Muscle layer of colon (tissue), 2 donors: ENCODE measurements around the gene MFAP4.

Experiments used
- H3K27ac ChIP-seq: one replicate; pipeline ENCODE4 v1.7.0; 2013; ENCODE audit warnings: low read depth, mild to moderate bottlenecking, low read length, moderate library complexity
- H3K27me3 ChIP-seq, 2 donors: one replicate each; pipeline ENCODE4 v1.7.0; 2013; ENCODE audit warnings: low read length in 2 of 2, mild to moderate bottlenecking in 2 of 2; ENCODE audit not compliant: insufficient read depth in 2 of 2, control insufficient read depth in 1 of 2
- H3K36me3 ChIP-seq: one replicate; pipeline ENCODE4 v1.7.0; 2013; ENCODE audit warnings: mild to moderate bottlenecking, low read length; ENCODE audit not compliant: insufficient read depth
- H3K4me1 ChIP-seq: one replicate; pipeline ENCODE4 v1.7.0; 2013; ENCODE audit warnings: mild to moderate bottlenecking, low read length; ENCODE audit not compliant: insufficient read depth
- H3K4me3 ChIP-seq, 2 donors: one replicate each; pipeline ENCODE4 v1.7.0; 2013; ENCODE audit warnings: low read length in 2 of 2, low read depth in 1 of 2, mild to moderate bottlenecking in 1 of 2, moderate library complexity in 1 of 2
- H3K9ac ChIP-seq: one replicate; pipeline ENCODE4 v1.7.0; 2013; ENCODE audit warnings: low read length
- H3K9me3 ChIP-seq: one replicate; pipeline ENCODE4 v1.7.0; 2013; ENCODE audit warnings: mild to moderate bottlenecking, low read length
- donor health status: abdominal sarcoma.
- donor health status: Adenocarcinoma of cecum.

MFAP4 gene

DNA sequence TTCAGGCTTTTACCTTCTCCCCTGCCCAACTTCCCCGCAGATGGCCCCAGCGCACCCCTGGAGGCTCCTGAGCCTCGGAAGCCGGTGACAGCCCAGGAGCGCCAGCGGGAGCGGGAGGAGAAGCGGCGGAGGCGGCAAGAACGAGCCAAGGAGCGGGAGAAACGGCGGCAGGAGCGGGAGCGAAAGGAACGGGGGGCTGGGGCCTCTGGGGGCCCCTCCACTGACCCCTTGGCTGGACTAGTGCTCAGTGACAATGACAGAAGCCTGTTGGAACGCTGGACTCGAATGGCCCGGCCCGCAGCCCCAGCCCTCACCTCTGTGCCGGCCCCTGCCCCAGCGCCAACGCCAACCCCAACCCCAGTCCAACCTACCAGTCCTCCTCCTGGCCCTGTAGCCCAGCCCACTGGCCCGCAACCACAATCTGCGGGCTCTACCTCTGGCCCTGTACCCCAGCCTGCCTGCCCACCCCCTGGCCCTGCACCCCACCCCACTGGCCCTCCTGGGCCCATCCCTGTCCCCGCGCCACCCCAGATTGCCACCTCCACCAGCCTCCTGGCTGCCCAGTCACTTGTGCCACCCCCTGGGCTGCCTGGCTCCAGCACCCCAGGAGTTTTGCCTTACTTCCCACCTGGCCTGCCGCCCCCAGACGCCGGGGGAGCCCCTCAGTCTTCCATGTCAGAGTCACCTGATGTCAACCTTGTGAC, 5.1 kb downstream of the MFAP4 start:
- Histone ChIP-seq H3K4me1 (peaks cover 65% of the 10 kb centered on the region), H3K4me3 (no peak overlapping the region), H3K27ac (peak overlapping the region; percentile 63), H3K27me3 (no peaks in the 10 kb centered on the region), H3K36me3 (peaks cover 42% of the 10 kb centered on the region), H3K9me3 (no peaks in the 10 kb centered on the region), H3K9ac (no peak overlapping the region)

DNA sequence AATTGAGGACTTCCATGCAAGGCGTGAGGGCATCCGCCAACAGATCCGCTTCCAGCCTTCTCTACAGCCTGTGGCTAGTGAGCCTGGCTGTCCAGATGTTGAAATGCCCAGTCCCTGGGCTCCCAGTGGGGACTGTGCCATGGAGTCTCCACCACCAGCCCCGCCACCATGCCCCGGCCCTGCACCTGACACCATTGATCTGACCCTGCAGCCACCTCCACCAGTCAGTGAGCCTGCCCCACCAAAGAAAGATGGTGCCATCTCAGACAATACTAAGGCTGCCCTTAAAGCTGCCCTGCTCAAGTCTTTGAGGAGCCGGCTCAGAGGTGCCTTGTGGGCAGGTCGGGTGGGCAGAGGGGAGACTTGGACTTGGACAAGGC, 5.6 kb downstream of the MFAP4 start:
- H3K36me3 ChIP-seq: peaks cover 42% of the 10 kb centered on the region
- no peak overlapping the region for H3K9ac ChIP-seq
- no peaks in the 10 kb centered on the region for H3K9me3 ChIP-seq
- no peaks in the 10 kb centered on the region for H3K27me3 ChIP-seq
- H3K27ac ChIP-seq: no peak overlapping the region
- H3K4me3 ChIP-seq: no peak overlapping the region
- H3K4me1 ChIP-seq: peaks cover 64% of the 10 kb centered on the region

DNA sequence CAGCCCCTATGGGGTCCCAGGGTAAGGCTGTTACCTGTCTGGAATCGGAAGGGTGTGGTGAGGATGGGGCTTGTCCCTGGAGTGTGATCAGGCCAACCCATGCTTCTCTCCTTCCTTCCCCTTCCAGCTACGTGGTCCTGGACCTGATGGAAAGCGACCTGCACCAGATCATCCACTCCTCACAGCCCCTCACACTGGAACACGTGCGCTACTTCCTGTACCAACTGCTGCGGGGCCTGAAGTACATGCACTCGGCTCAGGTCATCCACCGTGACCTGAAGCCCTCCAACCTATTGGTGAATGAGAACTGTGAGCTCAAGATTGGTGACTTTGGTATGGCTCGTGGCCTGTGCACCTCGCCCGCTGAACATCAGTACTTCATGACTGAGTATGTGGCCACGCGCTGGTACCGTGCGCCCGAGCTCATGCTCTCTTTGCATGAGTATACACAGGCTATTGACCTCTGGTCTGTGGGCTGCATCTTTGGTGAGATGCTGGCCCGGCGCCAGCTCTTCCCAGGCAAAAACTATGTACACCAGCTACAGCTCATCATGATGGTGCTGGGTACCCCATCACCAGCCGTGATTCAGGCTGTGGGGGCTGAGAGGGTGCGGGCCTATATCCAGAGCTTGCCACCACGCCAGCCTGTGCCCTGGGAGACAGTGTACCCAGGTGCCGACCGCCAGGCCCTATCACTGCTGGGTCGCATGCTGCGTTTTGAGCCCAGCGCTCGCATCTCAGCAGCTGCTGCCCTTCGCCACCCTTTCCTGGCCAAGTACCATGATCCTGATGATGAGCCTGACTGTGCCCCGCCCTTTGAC, 6.3 kb downstream of the MFAP4 start:
- Histone ChIP-seq H3K4me1 (peaks cover 58% of the 10 kb centered on the region), H3K27me3 (no peaks in the 10 kb centered on the region), H3K9ac (no peak overlapping the region), H3K27ac (no peak overlapping the region), H3K36me3 (peaks cover 42% of the 10 kb centered on the region), H3K9me3 (no peaks in the 10 kb centered on the region), H3K4me3 (no peak overlapping the region)

DNA sequence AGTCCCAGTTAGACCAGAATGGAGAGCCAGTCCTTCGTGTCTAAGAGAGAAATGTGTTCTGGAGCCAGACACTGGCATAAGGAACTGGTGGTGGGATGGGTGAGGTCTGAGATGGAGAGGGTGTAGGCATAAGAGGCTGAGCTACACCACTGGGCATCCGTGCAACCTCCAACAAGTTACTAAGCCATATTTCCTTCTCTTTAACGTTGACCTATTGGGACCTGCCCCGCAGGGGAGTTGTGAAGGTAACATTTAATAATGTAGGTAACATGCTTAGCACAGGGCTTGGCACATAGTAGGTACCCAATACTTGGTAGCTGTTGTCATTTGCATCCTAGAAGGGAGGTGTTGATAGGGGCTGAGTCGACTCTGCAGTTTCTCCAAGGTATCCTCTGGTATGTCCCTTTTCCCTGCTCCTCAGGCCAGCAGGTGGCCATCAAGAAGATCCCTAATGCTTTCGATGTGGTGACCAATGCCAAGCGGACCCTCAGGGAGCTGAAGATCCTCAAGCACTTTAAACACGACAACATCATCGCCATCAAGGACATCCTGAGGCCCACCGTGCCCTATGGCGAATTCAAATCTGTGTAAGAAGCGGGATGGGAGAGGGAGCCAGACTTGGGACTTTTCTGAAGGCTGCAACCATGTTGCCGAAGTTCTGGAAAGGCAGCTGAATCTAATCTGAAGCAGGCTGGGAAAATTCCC, 7.5 kb downstream of the MFAP4 start:
- Histone ChIP-seq H3K4me3 (peak overlapping the region; percentile 64 to 69), H3K27ac (peak overlapping the region; percentile 87), H3K4me1 (peaks cover 47% of the 10 kb centered on the region), H3K9ac (peak overlapping the region; percentile 73), H3K9me3 (no peaks in the 10 kb centered on the region), H3K27me3 (no peaks in the 10 kb centered on the region), H3K36me3 (peaks cover 42% of the 10 kb centered on the region)

DNA sequence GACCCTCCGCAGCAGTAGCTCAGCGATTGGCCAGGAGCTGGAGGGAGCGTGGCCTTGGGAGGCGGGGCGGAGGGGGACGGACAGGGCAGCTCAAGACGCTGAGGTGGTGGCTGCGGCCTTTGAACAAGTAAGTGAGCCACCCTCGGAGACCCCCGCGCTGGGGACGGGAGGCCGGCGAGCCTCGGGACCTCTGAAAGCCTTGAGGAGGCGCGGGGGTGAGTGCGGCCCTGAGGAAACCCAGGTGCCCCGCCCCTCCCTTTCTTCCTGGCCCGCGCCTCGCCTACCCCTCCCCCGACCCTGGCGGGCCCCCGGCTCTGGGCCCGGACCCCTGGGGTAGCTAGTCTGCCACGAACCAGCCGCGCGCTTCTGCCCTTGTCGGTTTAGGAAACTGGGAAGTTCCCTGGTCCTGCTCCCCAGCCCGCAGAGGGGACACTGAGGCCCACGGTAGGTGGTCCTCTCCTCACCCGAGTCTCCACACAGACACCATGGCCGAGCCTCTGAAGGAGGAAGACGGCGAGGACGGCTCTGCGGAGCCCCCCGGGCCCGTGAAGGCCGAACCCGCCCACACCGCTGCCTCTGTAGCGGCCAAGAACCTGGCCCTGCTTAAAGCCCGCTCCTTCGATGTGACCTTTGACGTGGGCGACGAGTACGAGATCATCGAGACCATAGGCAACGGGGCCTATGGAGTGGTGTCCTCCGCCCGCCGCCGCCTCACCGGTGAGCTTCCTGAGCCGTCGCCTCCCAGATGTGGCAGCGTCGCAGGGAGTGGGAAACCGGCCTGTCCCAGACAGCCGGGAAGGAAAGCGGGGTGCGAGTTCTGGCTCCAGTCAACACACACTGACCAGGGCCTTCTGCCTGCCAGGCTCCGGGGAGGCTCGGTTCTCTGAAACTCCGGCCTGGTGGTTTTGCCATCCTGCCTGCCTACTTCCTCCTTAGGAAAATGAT, 8.3 kb downstream of the MFAP4 start, which contains the start of gene MAPK7:
Gene MAPK7, plus strand, starts transcription at position 83 of the 945 bp plus-strand sequence. Its CDS starts 403 bp downstream, at position 486.
- H3K36me3 ChIP-seq: peaks cover 35% of the 10 kb centered on the region
- H3K27me3 ChIP-seq: no peaks in the 10 kb centered on the region
- peak within 1 kb of the TSS; percentile 64 to 82 for H3K4me3 ChIP-seq
- peak within 1 kb of the TSS; percentile 96 for H3K27ac ChIP-seq
- peaks cover 38% of the 10 kb centered on the region for H3K4me1 ChIP-seq
- H3K9ac ChIP-seq: peak within 1 kb of the TSS; percentile 73
- H3K9me3 ChIP-seq: no peaks in the 10 kb centered on the region

DNA sequence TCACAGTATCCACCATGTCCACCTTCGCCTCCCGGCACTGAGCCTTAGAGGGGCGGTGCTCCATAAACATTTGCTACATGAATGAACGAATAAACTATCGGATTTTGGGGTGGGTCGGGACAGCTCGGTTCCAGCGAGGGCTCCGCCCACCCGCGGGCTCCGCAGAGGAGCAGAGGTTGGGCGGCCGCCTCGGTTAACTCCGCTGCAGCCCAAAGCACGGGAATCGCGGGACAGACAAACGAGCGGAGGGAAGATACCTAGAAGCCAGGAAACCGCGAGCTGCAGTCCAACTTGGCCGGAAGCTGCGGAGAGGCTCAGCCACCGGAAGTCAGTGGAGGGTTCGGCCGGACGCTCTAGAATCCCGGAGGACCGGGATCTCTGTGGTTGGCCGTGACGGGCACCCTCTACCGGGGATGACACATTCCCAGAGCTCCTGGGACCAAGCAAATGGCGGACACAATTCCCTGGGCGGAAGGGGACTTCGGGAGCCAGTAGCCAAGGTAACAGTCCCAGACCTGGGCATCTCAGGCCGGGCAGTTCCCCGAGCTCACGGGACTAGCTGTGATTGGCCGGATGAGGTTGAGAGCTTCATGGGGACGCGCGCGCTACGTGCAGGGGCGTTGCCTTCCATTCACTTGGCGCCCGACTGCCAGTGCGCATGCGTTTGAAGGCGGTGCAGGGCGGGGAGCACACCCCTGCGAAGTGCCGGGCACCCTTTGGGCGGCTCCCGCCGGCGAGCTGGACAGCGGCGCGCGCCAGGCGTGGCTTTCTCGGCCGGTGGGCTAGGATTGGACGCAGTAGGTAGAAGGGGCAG, 9.2 kb downstream of the MFAP4 start:
- Histone ChIP-seq H3K36me3 (peaks cover 31% of the 10 kb centered on the region), H3K27me3 (no peaks in the 10 kb centered on the region), H3K9ac (peak overlapping the region; percentile 62), H3K27ac (peak overlapping the region; percentile 96), H3K4me3 (peak overlapping the region; percentile 64 to 82), H3K9me3 (no peaks in the 10 kb centered on the region), H3K4me1 (peaks cover 31% of the 10 kb centered on the region)

DNA sequence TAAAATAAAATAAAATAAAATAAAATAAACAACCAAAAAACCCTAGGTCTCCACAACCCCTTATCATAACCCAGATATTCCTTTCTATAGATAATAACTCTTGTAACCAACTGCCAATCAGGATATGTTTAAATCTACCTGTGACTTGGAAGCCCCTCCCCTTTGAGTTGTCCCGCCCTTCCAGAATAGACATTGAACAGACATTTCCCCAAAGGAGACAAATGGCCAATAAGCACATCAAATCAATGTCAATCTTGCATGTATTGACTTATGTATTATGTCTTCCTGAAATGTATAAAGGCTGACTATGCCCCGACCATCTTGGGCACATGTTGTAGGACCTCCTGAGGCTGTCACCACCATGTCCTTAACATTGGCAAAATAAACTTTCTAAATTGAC, 10.2 kb downstream of the MFAP4 start:
- peak overlapping the region; percentile 52 to 82 for H3K4me3 ChIP-seq
- H3K36me3 ChIP-seq: peaks cover 23% of the 10 kb centered on the region
- H3K9me3 ChIP-seq: no peaks in the 10 kb centered on the region
- peak overlapping the region; percentile 96 for H3K27ac ChIP-seq
- peak overlapping the region; percentile 62 for H3K9ac ChIP-seq
- no peaks in the 10 kb centered on the region for H3K27me3 ChIP-seq
- peaks cover 24% of the 10 kb centered on the region for H3K4me1 ChIP-seq

DNA sequence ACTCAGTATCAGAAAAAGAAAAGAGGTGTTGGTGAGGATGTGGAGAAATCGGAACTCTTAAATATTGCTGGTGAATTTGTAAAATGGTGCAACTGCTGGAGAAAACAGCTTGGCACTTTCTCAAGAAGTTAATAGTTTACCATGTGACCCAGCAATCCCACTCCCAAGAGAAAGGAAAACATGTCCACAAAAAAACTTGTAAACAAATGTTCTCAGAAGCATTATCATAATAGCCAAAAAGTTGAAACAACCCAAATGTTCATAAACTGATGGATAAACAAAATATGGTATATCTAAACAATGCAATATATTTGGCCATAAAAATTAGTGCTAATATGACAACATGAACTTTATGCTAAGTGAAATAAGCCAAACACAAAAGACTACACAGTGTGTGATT, 11.3 kb downstream of the MFAP4 start:
- H3K4me1 ChIP-seq: peaks cover 24% of the 10 kb centered on the region
- H3K4me3 ChIP-seq: no peak overlapping the region
- H3K9me3 ChIP-seq: no peaks in the 10 kb centered on the region
- no peaks in the 10 kb centered on the region for H3K27me3 ChIP-seq
- no peak overlapping the region for H3K27ac ChIP-seq
- peaks cover 13% of the 10 kb centered on the region for H3K36me3 ChIP-seq
- H3K9ac ChIP-seq: no peak overlapping the region

DNA sequence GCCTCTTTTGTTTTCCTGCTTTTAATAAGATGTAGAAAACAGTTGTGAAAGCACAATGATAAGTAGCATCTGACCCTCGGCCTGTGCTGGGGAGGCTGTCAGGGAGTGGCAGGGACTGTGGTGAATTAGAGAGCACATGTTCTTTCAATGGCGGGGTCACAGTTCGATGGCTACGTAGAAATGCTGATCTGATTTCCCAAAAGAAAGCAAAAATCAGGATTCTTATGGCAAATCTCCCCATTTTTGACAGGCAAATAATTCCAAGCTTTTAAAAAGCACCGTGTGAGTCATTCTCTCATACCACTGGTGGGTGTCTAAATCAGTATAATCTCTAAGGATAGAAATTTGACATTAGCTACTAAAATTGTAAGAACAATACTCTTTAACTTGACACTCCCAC, 12.9 kb downstream of the MFAP4 start:
- no peaks in the 10 kb centered on the region for H3K9me3 ChIP-seq
- no peaks in the 10 kb centered on the region for H3K36me3 ChIP-seq
- H3K27ac ChIP-seq: no peak overlapping the region
- H3K27me3 ChIP-seq: no peaks in the 10 kb centered on the region
- no peak overlapping the region for H3K9ac ChIP-seq
- H3K4me3 ChIP-seq: no peak overlapping the region
- H3K4me1 ChIP-seq: peaks cover 9% of the 10 kb centered on the region

DNA sequence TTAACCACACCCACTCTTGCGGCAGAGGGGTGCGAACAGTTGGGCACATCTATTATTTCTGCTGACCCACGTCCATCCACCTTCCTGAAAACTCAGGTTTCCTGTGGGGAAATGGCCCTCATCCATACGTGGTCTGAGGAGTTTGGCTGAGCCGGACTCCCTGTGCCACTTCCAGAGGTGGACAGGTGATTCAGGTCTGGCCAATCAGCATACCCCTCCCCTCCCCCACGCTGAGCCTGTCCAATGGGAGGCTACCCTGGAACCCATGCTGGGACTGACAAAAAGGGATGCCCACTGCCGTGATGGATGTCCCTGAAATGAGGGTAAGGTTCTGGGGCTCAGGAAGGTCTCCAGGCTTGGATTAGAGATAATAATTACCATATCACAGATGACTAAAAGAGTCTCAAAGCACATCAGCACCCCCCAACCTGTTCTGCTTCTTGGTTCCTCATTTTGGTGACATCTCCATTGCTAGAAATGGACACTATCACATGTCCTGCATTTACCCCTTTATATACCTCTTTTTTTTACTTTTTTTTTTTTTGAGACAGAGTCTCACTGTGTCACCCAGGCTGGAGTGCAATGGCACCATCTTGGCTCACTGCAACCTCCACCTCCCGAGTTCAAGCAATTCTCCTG, 14.0 kb downstream of the MFAP4 start:
- Histone ChIP-seq H3K27ac (no peak overlapping the region), H3K4me3 (no peak overlapping the region), H3K4me1 (peaks cover 6% of the 10 kb centered on the region), H3K9ac (no peak overlapping the region), H3K27me3 (no peaks in the 10 kb centered on the region), H3K36me3 (no peaks in the 10 kb centered on the region), H3K9me3 (no peaks in the 10 kb centered on the region)
